Spleen (tissue), 7 donors: ENCODE data around the gene FAM89A.

ENCODE experiments used
- POLR2A ChIP-seq, 3 donors: fragments of 450-650 bp; IDR thresholded peaks; one replicate each; pipeline ENCODE4 v1.5.1; 2017; ENCODE audit warnings: antibody characterized with exemption in 3 of 3, mild to moderate bottlenecking in 1 of 3
- TF ChIP-seq, protein P1 (sequence below), 11 experiments: fragments of 200-600 bp in 7 of 11; fragments of 450-650 bp in 4 of 11; sonication (generic) in 4 of 11; IDR thresholded peaks in 8 of 11; conservative IDR thresholded peaks in 3 of 11; 1 replicate in 7 of 11; 2 replicates in 4 of 11; pipeline versions ENCODE4 v1.4.0 to v1.8.0; 2016 to 2021; ENCODE audit warnings: antibody characterized with exemption in 11 of 11, inconsistent platforms in 4 of 11, mild to moderate bottlenecking in 1 of 11
- donor health status: DM: no; HTN: no; CAD: no; lungs with moderate emphysema.
- donor health status: DM: no; HTN: no; CAD: no.
- donor health status: DM: no; HTN: no; CAD: no.

DNA sequence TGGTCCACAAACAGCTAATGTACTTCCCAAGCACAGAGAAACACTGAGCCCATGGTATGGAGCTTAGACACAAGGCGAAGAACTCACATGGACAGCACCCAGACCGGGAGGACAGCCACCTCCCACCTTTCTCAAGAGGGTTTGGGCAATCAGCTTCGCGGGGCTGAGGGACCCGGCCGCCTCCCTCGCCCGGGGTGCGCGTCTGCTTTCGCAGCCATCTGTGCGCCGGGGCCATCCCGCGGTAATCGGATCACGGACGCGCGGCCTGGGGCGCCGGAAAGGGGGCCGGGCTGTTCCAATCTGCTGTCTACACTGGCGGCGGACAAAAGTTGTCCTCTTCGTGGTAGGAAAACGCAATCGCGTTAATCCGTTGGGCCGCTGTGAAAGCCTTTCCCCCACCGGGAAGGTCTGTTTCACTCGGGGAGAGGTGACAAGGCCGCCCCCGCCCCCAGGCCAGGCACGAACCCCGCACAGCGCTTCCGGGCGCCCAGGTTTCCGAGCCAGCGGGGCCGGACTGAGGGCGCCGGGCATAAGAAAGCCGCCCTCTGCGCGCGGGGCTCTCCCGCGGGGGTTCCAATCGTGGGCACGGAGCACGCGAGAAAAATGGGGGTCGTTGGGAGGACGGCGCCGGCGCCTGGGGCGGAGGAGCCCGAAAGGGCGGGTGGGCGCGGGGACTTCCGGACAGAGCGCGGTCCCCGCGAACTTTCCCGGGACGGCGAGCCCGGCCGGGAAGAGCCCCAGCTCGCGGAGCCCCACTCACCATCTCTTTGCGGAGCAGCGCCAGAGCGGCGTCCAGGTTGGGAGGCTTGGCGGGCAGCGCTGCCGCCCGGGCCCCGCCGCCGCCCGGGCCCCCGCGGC lies 664 bp downstream of the FAM89A start:
- TF ChIP-seq, protein P1, sequence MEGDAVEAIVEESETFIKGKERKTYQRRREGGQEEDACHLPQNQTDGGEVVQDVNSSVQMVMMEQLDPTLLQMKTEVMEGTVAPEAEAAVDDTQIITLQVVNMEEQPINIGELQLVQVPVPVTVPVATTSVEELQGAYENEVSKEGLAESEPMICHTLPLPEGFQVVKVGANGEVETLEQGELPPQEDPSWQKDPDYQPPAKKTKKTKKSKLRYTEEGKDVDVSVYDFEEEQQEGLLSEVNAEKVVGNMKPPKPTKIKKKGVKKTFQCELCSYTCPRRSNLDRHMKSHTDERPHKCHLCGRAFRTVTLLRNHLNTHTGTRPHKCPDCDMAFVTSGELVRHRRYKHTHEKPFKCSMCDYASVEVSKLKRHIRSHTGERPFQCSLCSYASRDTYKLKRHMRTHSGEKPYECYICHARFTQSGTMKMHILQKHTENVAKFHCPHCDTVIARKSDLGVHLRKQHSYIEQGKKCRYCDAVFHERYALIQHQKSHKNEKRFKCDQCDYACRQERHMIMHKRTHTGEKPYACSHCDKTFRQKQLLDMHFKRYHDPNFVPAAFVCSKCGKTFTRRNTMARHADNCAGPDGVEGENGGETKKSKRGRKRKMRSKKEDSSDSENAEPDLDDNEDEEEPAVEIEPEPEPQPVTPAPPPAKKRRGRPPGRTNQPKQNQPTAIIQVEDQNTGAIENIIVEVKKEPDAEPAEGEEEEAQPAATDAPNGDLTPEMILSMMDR (IDR thresholded peaks at IDR 0.05 in 8 of 11, conservative IDR thresholded peaks at IDR 0.05 in 3 of 11): no peak
- no peak for TF ChIP-seq POLR2A (IDR thresholded peaks at IDR 0.05)
